ENCODE data around the gene OMA1. TPM values are rescaled to one million over a fixed set of nuclear protein-coding genes. Genes with fewer than 3 reads are reported as not detected.
"Not testable (repeated sequence)": the region's sequence is repeated elsewhere in the genome, so short reads cannot be mapped to it uniquely, and the experiment has no call there.

Gene OMA1
- total and polyA plus RNA-seq, 8 donors, result 8.9 to 28.5 (median 14.7) TPM

DNA sequence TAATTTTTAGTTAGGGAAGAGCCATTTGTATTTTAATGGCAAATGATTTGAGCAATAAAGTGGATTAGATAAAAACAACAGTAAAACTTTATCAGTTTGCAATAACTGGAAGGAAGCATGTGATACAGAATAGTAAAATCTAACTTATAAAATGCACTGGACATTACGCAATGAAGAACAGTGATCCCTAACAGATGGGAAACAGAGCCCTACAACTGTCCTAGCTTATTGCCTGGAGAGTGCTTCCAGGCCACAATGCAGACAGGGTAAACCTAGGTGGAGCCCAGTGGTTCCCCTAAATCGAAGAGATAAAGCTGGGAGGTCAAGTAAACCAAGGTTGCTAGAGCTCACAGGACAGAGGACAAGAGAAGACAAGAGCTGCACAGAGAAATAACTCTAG lies 7.0 kb downstream of the OMA1 start:
- TF ChIP-seq, protein P1, sequence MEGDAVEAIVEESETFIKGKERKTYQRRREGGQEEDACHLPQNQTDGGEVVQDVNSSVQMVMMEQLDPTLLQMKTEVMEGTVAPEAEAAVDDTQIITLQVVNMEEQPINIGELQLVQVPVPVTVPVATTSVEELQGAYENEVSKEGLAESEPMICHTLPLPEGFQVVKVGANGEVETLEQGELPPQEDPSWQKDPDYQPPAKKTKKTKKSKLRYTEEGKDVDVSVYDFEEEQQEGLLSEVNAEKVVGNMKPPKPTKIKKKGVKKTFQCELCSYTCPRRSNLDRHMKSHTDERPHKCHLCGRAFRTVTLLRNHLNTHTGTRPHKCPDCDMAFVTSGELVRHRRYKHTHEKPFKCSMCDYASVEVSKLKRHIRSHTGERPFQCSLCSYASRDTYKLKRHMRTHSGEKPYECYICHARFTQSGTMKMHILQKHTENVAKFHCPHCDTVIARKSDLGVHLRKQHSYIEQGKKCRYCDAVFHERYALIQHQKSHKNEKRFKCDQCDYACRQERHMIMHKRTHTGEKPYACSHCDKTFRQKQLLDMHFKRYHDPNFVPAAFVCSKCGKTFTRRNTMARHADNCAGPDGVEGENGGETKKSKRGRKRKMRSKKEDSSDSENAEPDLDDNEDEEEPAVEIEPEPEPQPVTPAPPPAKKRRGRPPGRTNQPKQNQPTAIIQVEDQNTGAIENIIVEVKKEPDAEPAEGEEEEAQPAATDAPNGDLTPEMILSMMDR (IDR thresholded peaks at IDR 0.05), result no peak
- H3K27ac ChIP-seq, result no peak overlapping the region
- no peaks in the 10 kb centered on the region for H3K4me1 ChIP-seq
- no peak for ATAC-seq
- WGBS, 2 donors, result 51 to 73% methylated on average over 2 of the region's 2 CpGs
- H3K36me3 ChIP-seq, result no peaks in the 10 kb centered on the region
- intact Hi-C loops (cut with DNase I), result no loop called here
- H3K9me3 ChIP-seq, result no peaks in the 10 kb centered on the region
- FAIRE-seq, result peak; percentile 34
- H3K4me3 ChIP-seq, result no peak overlapping the region
- no peaks in the 10 kb centered on the region for H3K27me3 ChIP-seq
- no peak for DNase-seq

DNA sequence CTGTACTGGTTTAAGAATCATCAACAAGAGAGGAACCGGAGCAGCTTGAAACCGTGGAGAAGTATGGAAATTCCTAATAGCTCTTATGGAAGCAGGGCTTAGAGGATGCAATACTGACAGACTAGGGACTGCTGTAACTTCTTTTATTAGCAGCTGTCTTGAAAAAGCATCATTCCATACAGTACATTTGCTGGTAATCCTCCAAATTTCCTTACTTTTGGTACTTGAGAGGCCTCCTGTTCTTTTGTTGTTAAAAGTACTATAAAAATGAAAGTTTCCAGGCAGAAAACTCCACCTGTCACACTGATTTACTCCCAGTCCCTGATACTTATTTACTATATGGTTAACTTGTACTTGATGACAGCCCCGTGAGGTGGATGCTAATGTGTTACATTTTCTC lies 7.7 kb downstream of the OMA1 start:
- H3K27me3 ChIP-seq, result no peaks in the 10 kb centered on the region
- TF ChIP-seq, protein P1 (IDR thresholded peaks at IDR 0.05), result no peak
- DNase-seq (no peak), ATAC-seq (no peak), FAIRE-seq (no peak)
- no peak overlapping the region for H3K27ac ChIP-seq
- H3K9me3 ChIP-seq, result no peaks in the 10 kb centered on the region
- H3K36me3 ChIP-seq, result no peaks in the 10 kb centered on the region
- no peak overlapping the region for H3K4me3 ChIP-seq
- intact Hi-C loops (cut with DNase I), result no loop called here
- no peaks in the 10 kb centered on the region for H3K4me1 ChIP-seq
- 90 to 94% methylated on average over 3 of the region's 3 CpGs for WGBS, 2 donors

DNA sequence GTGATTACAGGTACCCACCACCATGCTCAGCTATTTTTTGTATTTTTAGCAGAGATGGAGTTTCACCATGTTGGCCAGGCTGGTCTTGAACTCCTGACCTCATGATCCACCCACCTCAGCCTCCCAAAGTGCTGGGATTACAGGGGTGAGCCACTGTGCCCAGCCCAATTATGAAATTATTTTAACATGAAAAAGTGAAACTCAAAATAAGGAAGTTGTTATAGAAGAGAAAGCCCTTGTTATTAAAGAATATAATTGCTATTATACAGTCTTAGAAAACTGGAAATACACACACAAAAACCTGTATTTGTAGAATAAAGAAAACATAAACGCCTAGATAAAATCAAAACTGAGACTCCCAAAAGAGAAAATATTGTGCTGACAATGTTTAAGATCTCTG lies 14.7 kb downstream of the OMA1 start:
- not testable (repeated sequence) for FAIRE-seq

DNA sequence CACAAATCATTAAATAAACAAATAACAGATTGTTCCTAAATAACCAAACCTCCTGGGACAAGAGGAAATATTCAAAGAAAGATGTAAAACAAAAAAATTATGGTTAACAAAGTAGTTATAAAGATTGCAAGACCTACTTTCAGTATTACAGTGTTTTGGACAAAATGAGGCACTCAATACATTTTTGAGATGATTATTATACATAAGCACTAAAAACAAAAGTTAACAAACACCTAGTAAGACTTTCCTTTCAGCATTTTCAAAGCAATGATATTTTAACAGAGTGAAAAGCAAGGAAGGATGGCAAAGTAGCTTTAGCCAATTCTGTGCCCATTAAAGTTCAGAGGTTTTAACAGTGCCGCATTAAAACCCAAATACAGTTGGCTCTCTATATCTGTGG lies 17.2 kb downstream of the OMA1 start:
- H3K36me3 ChIP-seq, result no peaks in the 10 kb centered on the region
- H3K27me3 ChIP-seq, result no peaks in the 10 kb centered on the region
- 94 to 96% methylated on average over 1 of the region's 1 CpG for WGBS, 2 donors
- ATAC-seq (no peak), FAIRE-seq (peak; percentile 53), DNase-seq (no peak)
- H3K27ac ChIP-seq, result no peak overlapping the region
- TF ChIP-seq, protein P1 (IDR thresholded peaks at IDR 0.05), result no peak
- no peaks in the 10 kb centered on the region for H3K9me3 ChIP-seq
- intact Hi-C loops (cut with DNase I), result no loop called here
- peaks cover 0 to 6% (median 0%) of the 10 kb centered on the region in 3 donors for H3K4me1 ChIP-seq
- H3K4me3 ChIP-seq, result no peak overlapping the region

More for the DNA sequence above, 14.7 kb downstream of the OMA1 start:
- DNase-seq; H3K36me3 ChIP-seq; H3K4me1 ChIP-seq; H3K27ac ChIP-seq; ATAC-seq; H3K4me3 ChIP-seq; H3K9me3 ChIP-seq; H3K27me3 ChIP-seq; intact Hi-C loops (cut with DNase I): not testable (repeated sequence)
- WGBS, 2 donors, result 70 to 72% methylated on average over 1 of the region's 1 CpG

DNA sequence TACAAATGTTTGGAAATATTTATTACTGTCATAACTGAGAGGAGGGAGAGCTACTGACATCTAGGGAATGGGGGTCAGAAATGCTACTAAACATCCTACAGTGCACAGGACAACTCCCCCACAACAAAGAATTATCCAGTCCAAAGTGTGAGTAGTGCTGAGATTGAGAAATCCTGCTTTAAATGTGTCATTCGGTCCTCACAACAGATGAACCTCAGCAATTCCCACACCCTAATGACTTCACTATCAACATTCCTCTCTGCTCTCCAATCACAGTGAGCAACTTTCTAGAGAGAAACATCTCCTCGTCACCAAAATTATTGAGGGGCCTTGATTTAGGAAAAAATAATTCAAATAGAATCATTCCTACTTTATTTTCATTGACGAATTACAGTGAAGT lies 18.0 kb downstream of the OMA1 start:
- no peak overlapping the region for H3K27ac ChIP-seq
- no peak for FAIRE-seq
- WGBS, 2 donors, result 65 to 67% methylated on average over 3 of the region's 3 CpGs
- intact Hi-C loops (cut with DNase I), result no loop called here
- H3K36me3 ChIP-seq, result no peaks in the 10 kb centered on the region
- H3K9me3 ChIP-seq, result no peaks in the 10 kb centered on the region
- no peaks in the 10 kb centered on the region for H3K27me3 ChIP-seq
- TF ChIP-seq, protein P1 (IDR thresholded peaks at IDR 0.05), result no peak
- H3K4me1 ChIP-seq, result peaks cover 0 to 6% (median 0%) of the 10 kb centered on the region in 3 donors
- ATAC-seq, result peak in 2 of 4 donors; percentile 22 to 49
- no peak overlapping the region for H3K4me3 ChIP-seq
- no peak for DNase-seq
